ENCODE data around the gene JAM2. TPM values are rescaled to one million over a fixed set of nuclear protein-coding genes. Genes with fewer than 3 reads are reported as not detected.
A peak's percentile ranks its signal among the peaks of the same experiment; 100 is the strongest.

Gene JAM2
- total RNA-seq, 2 donors from 2014 or later: 1.4 to 3.3 TPM

DNA sequence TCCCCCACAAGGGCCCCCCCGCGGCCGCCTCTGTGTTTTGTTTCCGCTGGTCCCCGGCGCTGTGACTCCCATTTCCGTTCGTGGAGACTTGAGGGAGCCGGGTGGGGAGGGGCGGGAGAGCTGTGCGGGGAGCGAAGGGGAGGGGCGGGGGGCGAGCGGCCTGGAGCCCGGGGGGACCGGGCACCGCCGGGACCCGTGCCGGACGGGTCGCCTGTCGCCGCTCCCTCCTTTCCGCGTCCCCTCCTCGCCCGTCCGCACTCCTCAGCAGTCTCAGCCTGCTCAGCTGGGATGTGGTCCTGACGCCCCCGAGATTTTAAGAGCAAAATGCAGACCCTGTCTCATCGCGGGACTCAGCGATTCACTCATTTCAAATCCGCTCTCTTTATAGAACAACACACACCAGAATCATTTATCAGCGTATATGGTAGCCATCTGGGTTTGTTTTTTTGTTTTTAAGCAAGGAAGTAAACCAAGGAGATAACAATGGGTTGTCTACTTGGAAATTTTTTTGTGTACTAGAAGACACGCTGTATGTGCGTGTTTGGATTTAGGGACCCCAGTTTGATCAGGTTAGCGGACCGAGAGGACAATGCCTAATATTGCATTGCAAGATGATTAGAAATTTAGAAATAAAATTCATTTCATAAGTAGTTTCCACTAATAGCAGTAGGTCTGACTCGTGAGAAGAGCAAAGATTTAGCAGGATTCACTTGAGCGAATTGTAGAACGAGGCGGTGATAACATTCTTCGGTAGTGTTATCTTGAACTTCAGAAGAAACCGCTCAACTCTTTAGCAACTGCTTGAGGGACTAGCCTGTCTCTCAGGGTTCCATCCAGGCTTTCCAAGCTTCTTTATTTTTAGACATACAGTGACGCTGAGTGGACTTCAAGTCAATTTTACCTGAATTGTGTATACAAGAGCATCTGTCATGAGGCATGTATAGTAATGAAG is 96.9 kb downstream of the JAM2 start:
- DNase-seq (ENCODE audit: low spot score in 2 of 2) (no peak), ATAC-seq (peak; percentile 2 to 45)
- H3K9me3 Mint-ChIP-seq: no peaks in the 10 kb centered on the region
- peak overlapping the region; percentile 97 to 99 for H3K27ac Mint-ChIP-seq
- peaks cover 16 to 22% of the 10 kb centered on the region in 2 donors for H3K36me3 Mint-ChIP-seq

DNA sequence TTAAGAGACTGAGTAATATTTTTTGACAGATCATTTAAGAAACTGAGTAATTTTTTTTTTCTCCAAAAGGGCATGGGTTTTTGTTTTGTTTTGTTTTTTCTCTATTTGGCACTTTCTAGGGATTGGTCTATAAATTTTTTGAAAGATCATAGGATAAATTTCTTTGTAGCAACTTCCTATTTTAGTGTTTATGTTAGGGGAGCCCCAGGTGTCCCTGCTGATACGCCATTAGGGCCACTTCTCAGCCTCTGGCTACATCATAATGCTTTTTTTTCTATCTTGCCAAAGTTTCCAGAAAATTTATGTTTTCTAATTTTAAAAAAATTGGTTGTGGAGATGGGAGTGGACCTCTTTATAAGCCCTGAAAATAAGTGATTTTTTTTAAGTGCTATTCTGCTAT is 98.4 kb downstream of the JAM2 start:
- Mint-ChIP-seq H3K36me3 (peaks cover 16 to 22% of the 10 kb centered on the region in 2 donors), H3K9me3 (no peaks in the 10 kb centered on the region), H3K27ac (no peak overlapping the region)
- DNase-seq (ENCODE audit: low spot score in 2 of 2): no peak
- ATAC-seq: no peak

DNA sequence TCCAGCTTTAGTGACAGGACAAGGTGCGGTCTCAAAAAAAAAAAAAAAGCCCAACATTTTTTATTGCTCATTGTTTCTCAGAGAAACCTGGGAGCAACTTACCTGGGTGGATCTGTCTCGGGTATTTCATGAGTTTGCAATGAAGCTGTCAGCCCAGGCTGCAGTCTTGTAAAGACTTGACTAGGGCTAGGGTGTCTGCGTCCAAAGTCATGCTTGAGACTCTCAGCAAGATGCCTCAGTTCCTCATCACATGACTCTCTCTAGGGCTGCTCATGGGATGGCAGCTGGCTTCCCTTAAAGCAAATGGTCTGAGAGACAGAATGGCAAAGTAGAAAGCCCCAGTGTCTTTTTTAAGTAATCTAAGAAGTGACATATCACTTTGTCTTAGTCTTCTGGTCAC is 103.8 kb downstream of the JAM2 start:
- no peak for DNase-seq (ENCODE audit: low spot score in 2 of 2)
- H3K27ac Mint-ChIP-seq: no peak overlapping the region
- ATAC-seq: no peak
- peaks cover 0 to 1% of the 10 kb centered on the region in 2 donors for H3K36me3 Mint-ChIP-seq
- no peaks in the 10 kb centered on the region for H3K9me3 Mint-ChIP-seq

DNA sequence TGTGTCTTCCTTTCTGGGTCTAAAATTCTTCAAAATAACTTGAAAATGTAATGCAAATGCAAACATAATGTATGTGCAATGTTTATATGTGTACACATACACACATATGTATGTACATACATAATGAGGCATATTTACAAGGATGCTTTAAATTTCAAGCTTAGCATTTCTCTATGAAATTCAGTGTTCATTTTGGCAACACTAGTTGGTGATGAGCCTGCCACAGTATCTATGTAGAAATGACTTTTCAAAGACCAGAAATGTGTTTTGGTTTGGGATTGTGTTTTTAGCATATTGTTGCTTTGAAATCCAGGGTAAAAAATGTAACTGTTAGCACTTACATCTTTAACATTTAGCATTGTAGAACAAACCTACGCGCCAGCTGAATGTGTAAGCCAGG is 105.8 kb downstream of the JAM2 start:
- DNase-seq (ENCODE audit: low spot score in 2 of 2): no peak
- Mint-ChIP-seq H3K27ac (no peak overlapping the region), H3K9me3 (no peaks in the 10 kb centered on the region), H3K36me3 (peaks cover 0 to 6% of the 10 kb centered on the region in 2 donors)
- ATAC-seq: no peak

DNA sequence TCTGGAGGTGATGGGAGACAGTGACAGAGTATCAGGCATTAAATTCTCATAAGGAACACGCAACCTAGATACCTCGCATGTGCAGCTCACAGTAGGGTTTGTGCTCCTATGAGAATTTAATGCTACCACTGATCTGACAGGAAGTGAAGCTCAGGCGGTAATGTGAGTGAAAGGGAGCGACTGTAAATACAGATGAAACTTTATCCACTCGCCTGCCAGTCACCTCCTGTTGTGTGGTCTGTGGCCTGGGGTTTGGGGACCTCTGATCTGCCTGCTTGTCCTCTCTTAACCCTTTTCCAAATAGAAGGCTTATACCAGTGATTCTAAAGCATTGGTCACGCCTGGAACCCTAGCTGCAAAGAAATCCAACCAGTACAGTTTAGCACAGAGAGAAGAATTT is 111.0 kb downstream of the JAM2 start:
- ATAC-seq (peak in 1 of 2 donors; percentile 40), DNase-seq (ENCODE audit: low spot score in 2 of 2) (no peak)
- Mint-ChIP-seq H3K9me3 (no peaks in the 10 kb centered on the region), H3K36me3 (peaks cover 7 to 14% of the 10 kb centered on the region in 2 donors), H3K27ac (peak overlapping the region; percentile 31 to 80)

DNA sequence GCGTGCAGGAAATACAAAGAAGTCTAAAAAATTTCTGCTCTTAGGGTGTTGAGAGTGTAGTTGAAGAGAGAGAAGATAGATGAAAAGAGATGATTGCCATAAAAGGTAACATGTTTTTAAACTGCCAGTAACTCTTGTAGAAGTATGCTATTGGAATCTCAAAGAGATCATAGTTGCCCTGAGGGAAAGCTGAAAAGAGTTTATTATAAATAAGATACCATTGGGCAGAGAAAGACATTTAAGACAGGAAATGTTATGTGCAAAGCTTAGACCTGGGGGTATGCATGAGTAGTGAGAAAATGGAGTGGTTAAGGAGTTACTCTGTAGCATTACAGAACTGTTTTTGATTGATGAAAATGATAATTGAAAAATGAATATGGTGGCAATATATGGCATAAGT is 113.4 kb downstream of the JAM2 start:
- no peak for ATAC-seq
- no peak overlapping the region for H3K27ac Mint-ChIP-seq
- DNase-seq (ENCODE audit: low spot score in 2 of 2): no peak
- H3K36me3 Mint-ChIP-seq: peaks cover 7 to 14% of the 10 kb centered on the region in 2 donors
- H3K9me3 Mint-ChIP-seq: no peaks in the 10 kb centered on the region

DNA sequence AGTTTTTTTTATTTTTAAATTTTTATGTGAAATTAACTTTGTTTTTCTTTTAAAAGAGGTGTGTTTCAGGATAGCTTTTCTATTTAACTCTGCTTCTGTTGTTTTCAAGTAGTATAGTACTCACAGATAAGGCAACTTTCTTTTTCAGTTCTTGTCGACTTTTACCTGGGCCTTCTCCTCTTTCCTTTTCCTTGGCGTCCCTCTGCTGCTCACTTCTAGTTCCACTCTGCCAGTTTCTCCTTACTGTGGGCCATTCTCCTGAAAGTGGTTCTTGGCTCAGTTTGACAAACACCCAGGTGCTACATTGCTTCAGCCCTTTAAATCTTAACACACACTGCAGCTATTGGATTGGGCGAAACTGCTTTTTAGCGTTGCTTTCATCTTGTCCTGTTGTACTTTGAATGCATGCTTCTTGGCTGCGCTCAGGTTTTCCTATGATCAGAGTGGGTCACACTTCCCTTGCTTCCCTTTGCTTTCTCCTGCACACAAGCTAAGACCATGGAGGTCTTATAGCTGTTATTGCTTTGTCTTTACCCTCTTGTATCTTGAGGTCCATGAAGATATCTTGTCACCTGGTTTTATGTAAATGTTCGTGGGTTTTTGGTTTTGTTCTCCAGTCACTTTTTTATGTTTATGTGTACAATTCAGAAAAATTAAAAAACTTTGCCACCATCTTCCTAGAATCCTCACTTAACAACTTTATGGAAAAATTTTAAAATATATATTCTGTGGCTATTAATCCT is 117.3 kb downstream of the JAM2 start:
- no peak for ATAC-seq
- Mint-ChIP-seq H3K27ac (no peak overlapping the region), H3K36me3 (peaks cover 13 to 28% of the 10 kb centered on the region in 2 donors), H3K9me3 (no peaks in the 10 kb centered on the region)
- no peak for DNase-seq (ENCODE audit: low spot score in 2 of 2)

DNA sequence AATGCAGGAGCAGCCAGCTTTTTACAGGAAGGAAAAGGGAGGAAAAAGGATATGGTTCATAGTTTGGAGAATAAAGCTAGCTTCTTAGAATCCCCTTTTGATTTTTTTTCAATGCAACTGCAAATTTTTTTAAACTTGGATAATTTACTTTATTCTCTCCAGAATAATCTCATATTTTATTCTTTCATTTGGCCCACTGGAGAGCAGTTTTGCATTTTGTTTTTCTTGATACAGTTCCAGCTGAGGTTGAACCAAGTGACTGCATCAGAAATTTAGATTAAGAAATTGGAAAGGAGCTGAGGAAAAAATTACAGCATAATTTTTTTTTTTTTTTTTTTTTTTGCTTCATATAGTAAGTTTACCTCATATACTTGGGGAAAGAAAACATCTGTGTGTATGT is 118.5 kb downstream of the JAM2 start:
- Mint-ChIP-seq H3K36me3 (peaks cover 9 to 23% of the 10 kb centered on the region in 2 donors), H3K27ac (no peak overlapping the region)

DNA sequence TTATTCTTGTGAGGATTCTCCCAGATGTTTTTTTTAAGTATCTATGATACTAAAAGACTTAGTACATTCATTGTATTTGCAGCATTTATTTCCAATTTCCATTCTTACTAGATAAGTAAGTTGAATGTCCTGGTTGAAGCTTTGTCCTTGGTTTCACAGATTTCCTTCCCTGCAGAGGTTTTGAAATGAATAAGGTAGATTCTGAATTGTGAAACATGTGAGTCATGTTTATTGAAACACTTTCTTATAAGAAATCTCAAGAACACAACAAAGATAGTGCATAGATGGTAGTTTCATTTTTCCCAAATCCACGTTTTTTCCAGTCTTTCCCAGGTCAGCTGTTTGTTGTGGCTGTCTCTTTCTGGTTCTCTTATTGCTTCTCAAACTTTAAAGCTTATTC is 120.5 kb downstream of the JAM2 start:
- Mint-ChIP-seq H3K36me3 (peaks cover 6 to 26% of the 10 kb centered on the region in 2 donors), H3K9me3 (no peaks in the 10 kb centered on the region), H3K27ac (peak overlapping the region; percentile 2 to 32)
- ATAC-seq (peak in 1 of 2 donors; percentile 70), DNase-seq (ENCODE audit: low spot score in 2 of 2) (no peak)

More for the DNA sequence above, 118.5 kb downstream of the JAM2 start:
- no peaks in the 10 kb centered on the region for H3K9me3 Mint-ChIP-seq
- no peak for ATAC-seq
- DNase-seq (ENCODE audit: low spot score in 2 of 2): no peak

DNA sequence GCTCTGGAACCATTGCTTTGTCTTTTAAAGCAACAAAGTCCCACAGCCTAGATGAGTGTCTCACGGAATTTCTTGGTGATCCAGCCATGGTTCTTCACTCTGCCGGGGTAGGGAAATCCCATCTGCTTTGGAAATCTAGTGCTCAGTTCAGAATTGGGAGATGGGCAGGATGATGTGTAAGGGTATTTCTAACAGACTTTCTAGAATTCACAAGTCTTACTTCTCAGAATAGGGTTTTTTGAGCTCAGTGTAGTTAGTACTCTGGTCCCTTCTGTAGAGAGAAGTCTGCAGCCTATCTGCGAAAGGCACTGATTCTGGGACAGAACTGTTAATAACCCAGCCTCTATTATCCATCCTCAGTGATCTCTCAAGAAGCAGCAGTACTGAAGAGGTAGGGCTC is 121.0 kb downstream of the JAM2 start:
- ATAC-seq: peak in 1 of 2 donors; percentile 53
- Mint-ChIP-seq H3K36me3 (peaks cover 6 to 26% of the 10 kb centered on the region in 2 donors), H3K27ac (peak overlapping the region; percentile 2 to 77), H3K9me3 (no peaks in the 10 kb centered on the region)
- no peak for DNase-seq (ENCODE audit: low spot score in 2 of 2)

DNA sequence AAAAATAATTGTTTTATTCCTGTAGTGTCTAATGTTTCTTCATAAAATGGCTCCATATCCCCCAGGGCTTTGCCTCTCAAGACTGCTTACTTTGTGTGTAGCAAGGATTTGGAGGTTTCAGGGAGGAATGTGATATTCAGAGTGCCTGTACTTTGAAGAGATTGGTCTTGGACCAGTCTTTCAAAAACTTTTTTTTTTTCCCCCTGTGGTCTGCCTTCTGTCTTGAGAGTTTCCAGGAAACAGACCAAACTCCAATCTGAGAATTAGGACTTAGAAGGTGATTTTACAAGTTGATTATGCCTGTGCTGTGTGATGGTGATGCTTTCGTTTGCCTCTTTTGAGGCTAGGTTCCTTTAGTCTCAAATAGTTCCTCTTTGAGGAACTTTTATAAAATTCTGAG is 121.6 kb downstream of the JAM2 start:
- Mint-ChIP-seq H3K36me3 (peaks cover 6 to 26% of the 10 kb centered on the region in 2 donors), H3K9me3 (no peaks in the 10 kb centered on the region), H3K27ac (peak overlapping the region; percentile 51 to 77)
- ATAC-seq (no peak), DNase-seq (ENCODE audit: low spot score in 2 of 2) (no peak)

DNA sequence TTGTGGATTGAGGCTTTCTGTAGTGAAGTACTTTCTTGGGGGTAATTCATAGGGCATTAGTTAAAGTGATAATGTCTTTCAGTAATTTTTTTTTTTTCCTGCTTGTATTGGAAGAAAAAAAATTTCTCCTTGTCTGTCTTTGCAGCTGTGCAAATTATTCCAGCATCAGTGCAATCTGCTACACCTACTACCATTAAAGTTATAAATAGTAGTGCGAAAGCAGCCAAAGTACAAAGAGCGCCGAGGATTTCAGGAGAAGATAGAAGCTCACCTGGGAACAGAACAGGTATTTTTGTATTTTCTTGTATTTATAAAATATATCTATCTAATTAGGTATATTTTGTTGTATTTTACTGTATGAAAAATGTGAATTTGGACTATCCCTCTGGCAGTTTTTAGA is 125.0 kb downstream of the JAM2 start:
- no peak for ATAC-seq
- Mint-ChIP-seq H3K36me3 (peaks cover 6 to 21% of the 10 kb centered on the region in 2 donors), H3K27ac (no peak overlapping the region), H3K9me3 (no peaks in the 10 kb centered on the region)
- DNase-seq (ENCODE audit: low spot score in 2 of 2): no peak

Other genes starting within 250 kb of the JAM2 start
- gene MRPL39, start 31.8 kb upstream of the JAM2 start, total RNA-seq: 10 to 100 TPM; 43.0 to 66.3 TPM
- 100 to 1,000 TPM; 114 to 139 TPM for gene ATP5PF, start 95.6 kb downstream of the JAM2 start, total RNA-seq
- 10 to 100 TPM; 19.1 to 26.4 TPM for gene GABPA, start 95.7 kb downstream of the JAM2 start, total RNA-seq